Psoas muscle (tissue), 8 donors: ENCODE results near the gene FARP2. TPM values are rescaled to one million over a fixed set of nuclear protein-coding genes. Genes with fewer than 3 reads are reported as not detected.

Experiments
- ATAC-seq, 4 donors: fragments of 200-7000 bp; cut with Tn5 transposase; one replicate each; pipeline ENCODE4 v1.9.1; 2020; ENCODE audit warnings: moderate library complexity in 3 of 4, mild to moderate bottlenecking in 2 of 4
- DNase-seq, 2 donors: peaks; one replicate each; pipeline ENCODE4 v3.0.0-alpha.2; 2020
- H3K27ac ChIP-seq: fragments of 200-600 bp; one replicate; pipeline ENCODE4 v1.8.0; 2022
- H3K27me3 ChIP-seq, 3 donors: fragments of 200-600 bp in 1 of 3; one replicate each; pipeline versions ENCODE4 v1.6.1 to v1.8.0; 2013 to 2022; ENCODE audit warnings: low read length in 2 of 3, mild to moderate bottlenecking in 2 of 3, moderate library complexity in 1 of 3; ENCODE audit not compliant: insufficient read depth in 3 of 3
- H3K36me3 ChIP-seq, 2 donors: fragments of 200-600 bp in 1 of 2; one replicate each; pipeline versions ENCODE4 v1.6.1 to v1.8.0; 2013 to 2022; ENCODE audit warnings: low read depth in 1 of 2, mild to moderate bottlenecking in 1 of 2, moderate library complexity in 1 of 2; ENCODE audit not compliant: insufficient read depth in 1 of 2
- H3K4me1 ChIP-seq: fragments of 200-600 bp; one replicate; pipeline ENCODE4 v1.8.0; 2022
- H3K4me3 ChIP-seq: fragments of 200-600 bp; one replicate; pipeline ENCODE4 v1.8.0; 2022; ENCODE audit warnings: mild to moderate bottlenecking
- H3K9me3 ChIP-seq: fragments of 200-600 bp; one replicate; pipeline ENCODE4 v1.8.0; 2022
- WGBS, 3 donors: extraction: QIAGEN DNeasy Blood & Tissue Kit; methylation state at CpG; one replicate each; pipeline versions ENCODE4 v1.1.6 to v1.1.7; 2013; 5-methylcytosine and 5-hydroxymethylcytosine counted together
- intact Hi-C, 2 donors: fragments of 100-400 bp; cut with DNase I; formaldehyde crosslinking; loops; one replicate each; pipeline versions ENCODE4 v1.11.0 to v1.14.2; 2022
- polyA plus RNA-seq, 3 donors: library from polyadenylated mRNA; stranded (reverse); fragments of 200-250 nt; gene quantifications; one replicate each; pipeline ENCODE4 v1.2.3, GENCODE V29; 2013
- total RNA-seq, 4 donors: library from RNA; stranded (reverse); fragmentation: NEBNext Ultra II Directional in 2 of 4; extraction: Animal tissue kit (Norgen Biotek cat#: 25700) in 2 of 4; gene quantifications; one replicate each; pipeline versions ENCODE4 v1.2.1 to v1.2.4, GENCODE V29; 2021 to 2023
- TF ChIP-seq, protein P1 (sequence below): fragments of 200-600 bp; IDR thresholded peaks from one replicate; pipeline ENCODE4 v1.8.0; 2022; ENCODE audit warnings: antibody characterized with exemption
- donor health status: healthy with polysubstance abuse.
- donor health status: DM: no; HTN: no; CAD: no; lungs with moderate emphysema.
- donor health status: Bipolar disorder and iron deficiency.
- donor health status: healthy.
- donor health status: DM: yes; HTN: yes; CAD: no.
- donor health status: DM: no; HTN: no; CAD: no.
- donor health status: DM: no; HTN: no; CAD: no.
- donor health status: DM: yes; HTN: yes; CAD: no.

FARP2 gene
- total and polyA plus RNA-seq, 7 donors, result 5.8 to 18.4 (median 17.4) TPM

DNA sequence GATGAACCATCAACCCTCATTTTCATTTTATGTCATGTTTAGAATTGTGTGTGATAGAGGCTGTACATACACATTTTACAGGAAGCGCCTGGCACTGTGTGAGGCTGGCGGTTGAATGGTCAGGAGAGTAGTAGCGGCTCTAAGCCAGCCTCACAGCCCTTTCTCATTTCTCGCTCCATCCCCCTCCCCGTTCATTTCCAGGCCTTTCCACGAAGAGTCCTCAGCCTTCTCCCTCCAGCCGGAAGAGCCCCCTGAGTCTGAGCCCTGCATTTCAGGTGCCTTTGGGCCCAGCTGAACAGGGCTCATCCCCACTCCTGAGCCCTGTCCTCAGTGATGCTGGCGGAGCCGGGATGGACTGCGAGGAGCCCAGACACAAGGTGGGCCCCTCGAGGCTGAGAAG, 100.5 kb downstream of the FARP2 start:
- H3K4me1 ChIP-seq, result no peaks in the 10 kb centered on the region
- TF ChIP-seq, protein P1, sequence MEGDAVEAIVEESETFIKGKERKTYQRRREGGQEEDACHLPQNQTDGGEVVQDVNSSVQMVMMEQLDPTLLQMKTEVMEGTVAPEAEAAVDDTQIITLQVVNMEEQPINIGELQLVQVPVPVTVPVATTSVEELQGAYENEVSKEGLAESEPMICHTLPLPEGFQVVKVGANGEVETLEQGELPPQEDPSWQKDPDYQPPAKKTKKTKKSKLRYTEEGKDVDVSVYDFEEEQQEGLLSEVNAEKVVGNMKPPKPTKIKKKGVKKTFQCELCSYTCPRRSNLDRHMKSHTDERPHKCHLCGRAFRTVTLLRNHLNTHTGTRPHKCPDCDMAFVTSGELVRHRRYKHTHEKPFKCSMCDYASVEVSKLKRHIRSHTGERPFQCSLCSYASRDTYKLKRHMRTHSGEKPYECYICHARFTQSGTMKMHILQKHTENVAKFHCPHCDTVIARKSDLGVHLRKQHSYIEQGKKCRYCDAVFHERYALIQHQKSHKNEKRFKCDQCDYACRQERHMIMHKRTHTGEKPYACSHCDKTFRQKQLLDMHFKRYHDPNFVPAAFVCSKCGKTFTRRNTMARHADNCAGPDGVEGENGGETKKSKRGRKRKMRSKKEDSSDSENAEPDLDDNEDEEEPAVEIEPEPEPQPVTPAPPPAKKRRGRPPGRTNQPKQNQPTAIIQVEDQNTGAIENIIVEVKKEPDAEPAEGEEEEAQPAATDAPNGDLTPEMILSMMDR, result no peak
- no peaks in the 10 kb centered on the region for H3K27me3 ChIP-seq
- ATAC-seq (no peak), DNase-seq (no peak)
- 88 to 91% (median 90%) methylated on average over 11 of the region's 11 CpGs for WGBS, 3 donors
- H3K9me3 ChIP-seq, result no peaks in the 10 kb centered on the region
- H3K36me3 ChIP-seq, result no peaks in the 10 kb centered on the region
- H3K27ac ChIP-seq, result no peak overlapping the region
- no peak overlapping the region for H3K4me3 ChIP-seq
- intact Hi-C loops, result no loop called here

DNA sequence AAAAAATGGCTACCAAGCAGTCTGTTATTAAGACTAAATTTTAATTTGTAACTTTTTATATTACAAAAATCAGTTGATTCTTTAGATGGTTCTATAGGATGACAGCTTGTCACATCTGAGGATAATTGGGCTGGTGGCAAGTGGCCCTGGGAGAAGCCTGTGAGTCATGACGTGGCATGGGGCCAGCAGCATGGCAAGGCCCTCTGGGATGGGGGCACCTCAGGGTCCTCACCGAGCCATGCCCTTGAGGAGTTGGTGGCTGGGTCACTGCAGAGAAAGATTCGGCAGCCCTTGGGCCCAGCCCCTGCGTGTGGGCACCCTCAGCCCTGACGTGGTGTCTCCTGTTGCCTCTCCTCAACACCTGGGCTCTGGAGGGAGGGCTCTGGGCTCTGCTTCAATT, 102.6 kb downstream of the FARP2 start:
- WGBS, 3 donors, result 87 to 91% (median 88%) methylated on average over 5 of the region's 5 CpGs
- ATAC-seq, result peak in 2 of 4 donors; percentile 8 to 33

DNA sequence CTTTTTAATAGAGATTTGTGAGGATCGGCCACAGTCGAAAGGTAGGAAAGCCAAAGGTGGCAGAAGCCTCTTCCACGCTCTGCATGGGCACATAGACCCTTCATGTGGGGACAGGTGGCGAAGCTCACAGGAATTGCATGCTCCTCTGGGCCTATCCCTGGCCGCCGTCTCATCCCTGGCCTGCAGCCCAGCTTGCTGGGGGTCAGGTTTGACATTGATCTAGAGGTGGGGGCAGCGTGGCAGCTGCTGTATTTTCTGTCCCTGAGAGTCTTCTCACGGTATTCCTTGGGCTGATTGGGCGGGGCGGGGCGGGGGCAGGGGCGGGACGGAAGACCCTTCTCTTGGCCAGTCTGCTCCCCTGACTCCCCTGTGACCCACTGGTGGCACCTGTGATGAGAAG, 103.4 kb downstream of the FARP2 start:
- H3K4me1 ChIP-seq, result no peaks in the 10 kb centered on the region
- 87 to 92% (median 90%) methylated on average over 13 of the region's 13 CpGs for WGBS, 3 donors
- H3K27ac ChIP-seq, result no peak overlapping the region
- DNase-seq (no peak), ATAC-seq (no peak)
- no peaks in the 10 kb centered on the region for H3K9me3 ChIP-seq
- H3K4me3 ChIP-seq, result no peak overlapping the region
- intact Hi-C loops, result no loop called here
- peaks cover 0 to 24% of the 10 kb centered on the region in 2 donors for H3K36me3 ChIP-seq
- TF ChIP-seq, protein P1, result no peak
- no peaks in the 10 kb centered on the region for H3K27me3 ChIP-seq

More for the DNA sequence above, 102.6 kb downstream of the FARP2 start:
- TF ChIP-seq, protein P1, result no peak
- Histone ChIP-seq H3K9me3 (no peaks in the 10 kb centered on the region), H3K27me3 (no peaks in the 10 kb centered on the region), H3K4me1 (no peaks in the 10 kb centered on the region), H3K27ac (no peak overlapping the region), H3K4me3 (no peak overlapping the region), H3K36me3 (peaks cover 0 to 16% of the 10 kb centered on the region in 2 donors)
- intact Hi-C loops, result no loop called here
- no peak for DNase-seq

DNA sequence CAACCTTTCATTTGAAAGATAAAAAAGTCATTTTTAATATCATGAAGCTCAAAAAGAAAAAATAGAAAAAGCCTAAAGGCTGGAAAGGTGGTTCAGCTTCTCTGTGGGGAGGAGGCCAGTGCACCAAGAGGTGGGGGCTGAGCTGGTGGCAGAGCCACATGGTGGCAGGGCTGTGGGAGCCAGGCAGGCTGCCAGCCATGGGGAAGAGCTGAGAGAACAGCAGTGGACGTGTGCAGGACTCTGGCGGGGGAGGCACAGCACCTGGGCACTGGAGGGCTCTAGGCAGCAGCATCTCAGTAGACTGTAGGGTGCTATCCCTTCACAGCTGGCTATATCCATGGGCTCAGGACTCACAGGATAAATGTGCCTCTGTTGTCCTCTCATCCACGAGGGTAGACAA, 104.5 kb downstream of the FARP2 start:
- Histone ChIP-seq H3K4me3 (no peak overlapping the region), H3K36me3 (peaks cover 0 to 24% of the 10 kb centered on the region in 2 donors), H3K27ac (no peak overlapping the region), H3K4me1 (no peaks in the 10 kb centered on the region), H3K27me3 (no peaks in the 10 kb centered on the region), H3K9me3 (no peaks in the 10 kb centered on the region)
- TF ChIP-seq, protein P1, result no peak
- DNase-seq, result no peak
- no peak for ATAC-seq
- WGBS, 3 donors, result 78 to 85% (median 80%) methylated on average over 3 of the region's 3 CpGs
- intact Hi-C loops, result no loop called here
